ENCODE results near the gene CCDC40. TPM values are rescaled to one million over a fixed set of nuclear protein-coding genes. Genes with fewer than 3 reads are reported as not detected.

The CCDC40 gene
- total and polyA plus RNA-seq, 2 experiments from 2014 or later: 2.4 to 3.0 TPM

GRCh38 chr17:80007939-80008338 is 28.5 kb upstream of the CCDC40 start:
- Histone ChIP-seq H3K9ac (no peak overlapping the region), H4K20me1 (ENCODE audit: insufficient read depth) (no peaks in the 10 kb centered on the region), H3K27ac (no peak overlapping the region), H3K4me3 (no peak overlapping the region), H3K9me2 (ENCODE audit: insufficient read depth) (no peaks in the 10 kb centered on the region), H3K4me2 (ENCODE audit: unreplicated experiment) (no peak overlapping the region), H3F3A (ENCODE audit: insufficient read depth) (no peaks in the 10 kb centered on the region), H3K79me2 (ENCODE audit: insufficient read depth) (no peaks in the 10 kb centered on the region), H3K36me3 (ENCODE audit: low read depth) (no peaks in the 10 kb centered on the region; the same call in 1 of the 2 replicates), H3K4me1 (ENCODE audit: insufficient read depth) (no peaks in the 10 kb centered on the region), H2AFZ (no peak overlapping the region), H3K27me3 (replicated peaks; ENCODE audit: insufficient read depth) (no peaks in the 10 kb centered on the region), H3K9me3 (ENCODE audit: low read depth) (no peaks in the 10 kb centered on the region)
- no peak for TF ChIP-seq EZH2phosphoT487 (IDR thresholded peaks at IDR 0.05; ENCODE audit: insufficient read depth, low read depth)
- TF ChIP-seq EZH2 (IDR thresholded peaks at IDR 0.05; ENCODE audit: insufficient read depth, poor library complexity, severe bottlenecking): no peak
- DNase-seq: no peak
- in situ Hi-C loops (cut with MboI): no loop called here
- 60 to 67% methylated on average over 9 to 10 of the region's 10 CpGs for WGBS, 2 experiments (ENCODE audit: low coverage in 1 of 2, low lambda C conversion rate in 2 of 2, missing lambda C conversion rate in 2 of 2)

- Histone ChIP-seq H3K9me3 (ENCODE audit: low read depth) (no peaks in the 10 kb centered on the region), H3F3A (ENCODE audit: insufficient read depth) (no peaks in the 10 kb centered on the region), H3K4me3 (no peak overlapping the region), H3K27ac (no peak overlapping the region), H3K36me3 (ENCODE audit: low read depth) (no peaks in the 10 kb centered on the region; the same call in 1 of the 2 replicates), H3K4me2 (ENCODE audit: unreplicated experiment) (no peak overlapping the region), H3K27me3 (replicated peaks; ENCODE audit: insufficient read depth) (no peaks in the 10 kb centered on the region), H3K9me2 (ENCODE audit: insufficient read depth) (no peaks in the 10 kb centered on the region), H3K79me2 (ENCODE audit: insufficient read depth) (no peaks in the 10 kb centered on the region), H3K4me1 (ENCODE audit: insufficient read depth) (no peaks in the 10 kb centered on the region), H3K9ac (no peak overlapping the region), H2AFZ (no peak overlapping the region), H4K20me1 (ENCODE audit: insufficient read depth) (no peaks in the 10 kb centered on the region)
- TF ChIP-seq EZH2phosphoT487 (IDR thresholded peaks at IDR 0.05; ENCODE audit: insufficient read depth, low read depth) (no peak), EZH2 (IDR thresholded peaks at IDR 0.05; ENCODE audit: insufficient read depth, poor library complexity, severe bottlenecking) (no peak)
- peak; percentile 82 for DNase-seq
- in situ Hi-C loops (cut with MboI): no loop called here
- WGBS, 2 experiments (ENCODE audit: low coverage in 1 of 2, low lambda C conversion rate in 2 of 2, missing lambda C conversion rate in 2 of 2): 11 to 14% methylated on average over 14 to 16 of the region's 17 CpGs
Observed at GRCh38 chr17:80008383-80008840, 28.0 kb upstream of the CCDC40 start.

GRCh38 chr17:80008848-80009247 is 27.6 kb upstream of the CCDC40 start:
- Histone ChIP-seq H3K4me3 (no peak overlapping the region), H3K4me2 (ENCODE audit: unreplicated experiment) (no peak overlapping the region), H3K79me2 (ENCODE audit: insufficient read depth) (peaks cover 2% of the 10 kb centered on the region; the same call in 1 of the 2 replicates), H3K27ac (no peak overlapping the region), H4K20me1 (ENCODE audit: insufficient read depth) (no peaks in the 10 kb centered on the region), H3K9me2 (ENCODE audit: insufficient read depth) (no peaks in the 10 kb centered on the region), H3K27me3 (replicated peaks; ENCODE audit: insufficient read depth) (no peaks in the 10 kb centered on the region), H3K4me1 (ENCODE audit: insufficient read depth) (no peaks in the 10 kb centered on the region), H3K9ac (no peak overlapping the region), H3K9me3 (ENCODE audit: low read depth) (no peaks in the 10 kb centered on the region), H3F3A (ENCODE audit: insufficient read depth) (no peaks in the 10 kb centered on the region), H3K36me3 (ENCODE audit: low read depth) (no peaks in the 10 kb centered on the region; the same call in 1 of the 2 replicates), H2AFZ (no peak overlapping the region)
- no peak for DNase-seq
- in situ Hi-C loops (cut with MboI): no loop called here
- TF ChIP-seq EZH2phosphoT487 (IDR thresholded peaks at IDR 0.05; ENCODE audit: insufficient read depth, low read depth): no peak
- no peak for TF ChIP-seq EZH2 (IDR thresholded peaks at IDR 0.05; ENCODE audit: insufficient read depth, poor library complexity, severe bottlenecking)
- WGBS, 2 experiments (ENCODE audit: low coverage in 1 of 2, low lambda C conversion rate in 2 of 2, missing lambda C conversion rate in 2 of 2): 72 to 75% methylated on average over 18 of the region's 18 CpGs

DNA sequence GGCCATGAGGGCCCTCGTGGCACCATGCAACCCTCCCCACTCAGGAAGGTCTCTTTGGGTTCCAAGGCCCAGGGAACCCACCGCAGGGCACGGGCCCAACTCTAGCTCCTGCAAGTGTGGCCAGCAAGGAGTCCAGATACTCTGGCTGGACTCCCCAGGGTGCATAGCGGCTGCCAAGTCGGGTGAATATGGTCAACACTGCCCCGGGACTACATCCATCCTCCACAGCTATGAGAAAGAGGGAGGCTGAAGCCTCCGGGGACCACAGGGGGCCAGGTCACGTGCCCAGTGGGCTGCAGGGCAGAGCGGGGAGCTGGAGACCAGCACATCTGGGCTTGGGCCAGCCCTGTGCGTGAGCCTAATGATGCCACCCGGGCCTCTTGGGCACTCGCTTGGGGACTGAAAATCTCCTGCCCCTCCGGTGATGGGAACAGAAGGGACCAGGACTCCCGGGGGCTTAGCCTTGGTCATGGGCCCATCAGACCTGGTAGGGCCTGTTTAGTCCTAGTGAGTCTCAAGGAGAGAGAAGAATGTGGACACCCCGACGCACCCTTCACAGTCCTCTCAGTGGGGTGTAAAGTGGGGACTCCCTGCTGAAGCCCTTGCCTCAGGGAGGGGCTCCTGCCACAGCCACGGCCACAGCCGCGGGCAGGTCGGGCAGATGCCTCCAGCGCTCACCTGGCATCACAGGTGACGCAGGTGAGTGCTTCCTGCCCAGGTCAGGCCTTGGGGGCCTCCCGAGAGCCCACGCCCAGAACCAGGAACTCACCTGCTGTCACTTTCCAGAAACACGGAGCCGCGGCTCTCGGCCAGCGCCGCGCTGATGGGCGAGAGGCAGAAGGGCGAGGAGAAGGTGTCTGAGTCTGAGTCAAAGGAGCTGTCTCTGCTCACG is 26.8 kb upstream of the CCDC40 start:
- Histone ChIP-seq H3K79me2 (ENCODE audit: insufficient read depth) (peaks cover 6% of the 10 kb centered on the region; the same call in 1 of the 2 replicates), H4K20me1 (ENCODE audit: insufficient read depth) (no peaks in the 10 kb centered on the region), H3K27ac (no peak overlapping the region), H3K4me3 (no peak overlapping the region), H3K9me2 (ENCODE audit: insufficient read depth) (no peaks in the 10 kb centered on the region), H3K4me1 (ENCODE audit: insufficient read depth) (no peaks in the 10 kb centered on the region), H3K9me3 (ENCODE audit: low read depth) (no peaks in the 10 kb centered on the region), H3K9ac (no peak overlapping the region), H3F3A (ENCODE audit: insufficient read depth) (no peaks in the 10 kb centered on the region), H2AFZ (no peak overlapping the region), H3K36me3 (ENCODE audit: low read depth) (no peaks in the 10 kb centered on the region; the same call in 1 of the 2 replicates), H3K4me2 (ENCODE audit: unreplicated experiment) (no peak overlapping the region), H3K27me3 (replicated peaks; ENCODE audit: insufficient read depth) (no peaks in the 10 kb centered on the region)
- in situ Hi-C loops (cut with MboI): no loop called here
- DNase-seq: no peak
- WGBS, 2 experiments (ENCODE audit: low coverage in 1 of 2, low lambda C conversion rate in 2 of 2, missing lambda C conversion rate in 2 of 2): 94% methylated on average over 32 to 34 of the region's 34 CpGs
- no peak for TF ChIP-seq EZH2phosphoT487 (IDR thresholded peaks at IDR 0.05; ENCODE audit: insufficient read depth, low read depth)
- TF ChIP-seq EZH2 (IDR thresholded peaks at IDR 0.05; ENCODE audit: insufficient read depth, poor library complexity, severe bottlenecking): no peak

Measured in GM23248 (cell line).